SK-N-SH treated with all-trans-retinoic acid at 6 μM for 48 hours (cell line): ENCODE measurements around the gene TSPYL4.

Source experiments
- BACH2 ChIP-seq: fragments of 250-450 bp; sonication (Bioruptor Pico); IDR thresholded peaks from 2 replicates; pipeline ENCODE4 v1.9.0; 2021; ENCODE audit warnings: mild to moderate bottlenecking, borderline replicate concordance
- GLIS3 ChIP-seq: fragments of 250-450 bp; sonication (Bioruptor Pico); IDR thresholded peaks from 2 replicates; pipeline ENCODE4 v1.5.0; 2020; ENCODE audit warnings: mild to moderate bottlenecking, moderate library complexity
- TCF4 ChIP-seq: fragments of 250-450 bp; sonication (Bioruptor Pico); IDR thresholded peaks from 2 replicates; pipeline ENCODE4 v1.8.0; 2021; ENCODE audit warnings: mild to moderate bottlenecking, moderate library complexity, borderline replicate concordance
- ZC3H10 ChIP-seq: fragments of 250-450 bp; sonication (Bioruptor Pico); IDR thresholded peaks from 2 replicates; pipeline ENCODE4 v1.5.1; 2021; ENCODE audit warnings: mild to moderate bottlenecking, moderate library complexity
- ZFP3 ChIP-seq: fragments of 250-450 bp; sonication (Bioruptor Pico); IDR thresholded peaks from 2 replicates; pipeline ENCODE4 v1.5.0; 2020; ENCODE audit warnings: mild to moderate bottlenecking, moderate library complexity
- ZNF70 ChIP-seq: fragments of 450-650 bp; formaldehyde crosslinking; IDR thresholded peaks from 2 replicates; pipeline ENCODE4 v1.5.0; 2020; ENCODE audit warnings: mild to moderate bottlenecking, moderate library complexity
- TF ChIP-seq, protein P1 (sequence below): fragments of 250-450 bp; sonication (Bioruptor Pico); IDR thresholded peaks from 2 replicates; pipeline ENCODE4 v1.8.0; 2020; ENCODE audit warnings: mild to moderate bottlenecking, moderate library complexity, borderline replicate concordance

DNA sequence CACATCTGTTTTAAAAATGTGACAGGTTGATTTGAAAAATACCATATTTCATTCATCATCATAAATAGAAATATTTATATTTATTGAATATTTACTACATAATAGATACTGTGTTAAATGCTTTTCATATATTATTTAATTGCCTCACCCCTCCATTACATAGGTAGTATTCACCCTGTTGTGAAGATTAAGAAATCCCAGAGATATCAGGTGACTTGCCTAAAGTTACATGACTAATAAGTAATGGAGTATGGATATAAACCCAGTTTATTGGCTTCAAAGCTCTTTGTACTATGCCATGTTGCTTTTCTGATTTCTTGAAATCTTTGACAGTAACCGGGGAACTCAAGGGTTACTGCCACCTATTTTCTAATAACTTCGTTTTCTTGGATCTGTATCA is 36.0 kb upstream of the TSPYL4 start:
- TF ChIP-seq TCF4 (CRISPR knock-in tag) (no peak), BACH2 (CRISPR knock-in tag) (no peak), ZFP3 (CRISPR knock-in tag) (no peak), ZNF70 (CRISPR knock-in tag) (no peak), ZC3H10 (CRISPR knock-in tag) (no peak), GLIS3 (no peak)
- TF ChIP-seq, protein P1, sequence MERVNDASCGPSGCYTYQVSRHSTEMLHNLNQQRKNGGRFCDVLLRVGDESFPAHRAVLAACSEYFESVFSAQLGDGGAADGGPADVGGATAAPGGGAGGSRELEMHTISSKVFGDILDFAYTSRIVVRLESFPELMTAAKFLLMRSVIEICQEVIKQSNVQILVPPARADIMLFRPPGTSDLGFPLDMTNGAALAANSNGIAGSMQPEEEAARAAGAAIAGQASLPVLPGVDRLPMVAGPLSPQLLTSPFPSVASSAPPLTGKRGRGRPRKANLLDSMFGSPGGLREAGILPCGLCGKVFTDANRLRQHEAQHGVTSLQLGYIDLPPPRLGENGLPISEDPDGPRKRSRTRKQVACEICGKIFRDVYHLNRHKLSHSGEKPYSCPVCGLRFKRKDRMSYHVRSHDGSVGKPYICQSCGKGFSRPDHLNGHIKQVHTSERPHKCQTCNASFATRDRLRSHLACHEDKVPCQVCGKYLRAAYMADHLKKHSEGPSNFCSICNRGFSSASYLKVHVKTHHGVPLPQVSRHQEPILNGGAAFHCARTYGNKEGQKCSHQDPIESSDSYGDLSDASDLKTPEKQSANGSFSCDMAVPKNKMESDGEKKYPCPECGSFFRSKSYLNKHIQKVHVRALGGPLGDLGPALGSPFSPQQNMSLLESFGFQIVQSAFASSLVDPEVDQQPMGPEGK, result no peak
